Trophoblast cell (in vitro differentiated cells and primary cell): ENCODE data around the gene SYNJ2.

ENCODE experiments used
- DNase-seq, 2 donors: peaks; one replicate each; pipeline ENCODE4 v3.0.0-alpha.2; 2016
- H2AFZ ChIP-seq: 2 replicates; pipeline ENCODE4 v1.6.1; 2013; ENCODE audit warnings: low read length, moderate library complexity, mild to moderate bottlenecking; ENCODE audit not compliant: insufficient read depth, poor library complexity
- H2AK5ac ChIP-seq: 2 replicates; pipeline ENCODE4 v1.6.1; 2013; ENCODE audit warnings: mild to moderate bottlenecking, low read length
- H2BK120ac ChIP-seq: 2 replicates; pipeline ENCODE4 v1.6.1; 2013; ENCODE audit warnings: low read length, mild to moderate bottlenecking, moderate library complexity; ENCODE audit not compliant: insufficient read depth, poor library complexity
- H2BK12ac ChIP-seq: 2 replicates; pipeline ENCODE4 v1.6.1; 2013; ENCODE audit warnings: mild to moderate bottlenecking, low read length, moderate library complexity
- H2BK5ac ChIP-seq: 2 replicates; pipeline ENCODE4 v1.6.1; 2013; ENCODE audit warnings: low read length, low read depth, moderate library complexity, mild to moderate bottlenecking; ENCODE audit not compliant: poor library complexity
- H3K14ac ChIP-seq: 2 replicates; pipeline ENCODE4 v1.6.1; 2013; ENCODE audit warnings: mild to moderate bottlenecking, low read length
- H3K18ac ChIP-seq: 2 replicates; pipeline ENCODE4 v1.6.1; 2013; ENCODE audit warnings: mild to moderate bottlenecking, low read length
- H3K23ac ChIP-seq: 2 replicates; pipeline ENCODE4 v1.6.1; 2013; ENCODE audit warnings: low read length
- H3K27ac ChIP-seq: 2 replicates; pipeline ENCODE4 v1.5.1; 2013; ENCODE audit warnings: low read depth, mild to moderate bottlenecking, inconsistent platforms, low read length, moderate library complexity
- H3K27me3 ChIP-seq: 2 replicates; pipeline ENCODE4 v1.6.1; 2013; ENCODE audit warnings: inconsistent platforms, mild to moderate bottlenecking, low read length, moderate library complexity; ENCODE audit not compliant: insufficient read depth
- H3K36me3 ChIP-seq, 2 experiments: 1 replicate in 1 of 2; 2 replicates in 1 of 2; pipeline ENCODE4 v1.6.1; 2013; ENCODE audit warnings: low read length in 2 of 2, mild to moderate bottlenecking in 2 of 2, moderate library complexity in 1 of 2; ENCODE audit not compliant: insufficient read depth in 2 of 2, control insufficient read depth in 1 of 2
- H3K4ac ChIP-seq: 2 replicates; pipeline ENCODE4 v1.6.1; 2013; ENCODE audit warnings: low read depth, mild to moderate bottlenecking, low read length, moderate library complexity
- H3K4me1 ChIP-seq, 2 experiments: 1 replicate in 1 of 2; 2 replicates in 1 of 2; pipeline ENCODE4 v1.6.1; 2013; ENCODE audit warnings: low read length in 2 of 2, mild to moderate bottlenecking in 2 of 2, moderate library complexity in 1 of 2; ENCODE audit not compliant: insufficient read depth in 2 of 2, control insufficient read depth in 1 of 2
- H3K4me2 ChIP-seq: 2 replicates; pipeline ENCODE4 v1.6.1; 2013; ENCODE audit warnings: inconsistent platforms, mild to moderate bottlenecking, low read length, moderate library complexity
- H3K4me3 ChIP-seq: 2 replicates; pipeline ENCODE4 v1.5.1; 2013; ENCODE audit warnings: mild to moderate bottlenecking, low read depth, low read length, inconsistent platforms
- H3K79me1 ChIP-seq: one replicate; pipeline ENCODE4 v1.6.1; 2013; ENCODE audit warnings: low read length
- H3K79me2 ChIP-seq: 2 replicates; pipeline ENCODE4 v1.6.1; 2013; ENCODE audit warnings: low read length, mild to moderate bottlenecking; ENCODE audit not compliant: control insufficient read depth, insufficient read depth, poor library complexity
- H3K9ac ChIP-seq: 2 replicates; pipeline ENCODE4 v1.6.1; 2013; ENCODE audit warnings: mild to moderate bottlenecking, low read length
- H3K9me3 ChIP-seq: 2 replicates; pipeline ENCODE4 v1.6.1; 2013; ENCODE audit warnings: low read depth, mild to moderate bottlenecking, control low read depth, inconsistent platforms, low read length; ENCODE audit not compliant: insufficient read depth
- H4K12ac ChIP-seq: 2 replicates; pipeline ENCODE4 v1.6.1; 2013; ENCODE audit warnings: low read depth, mild to moderate bottlenecking, low read length, moderate library complexity
- H4K8ac ChIP-seq: 2 replicates; pipeline ENCODE4 v1.6.1; 2013; ENCODE audit warnings: low read depth, mild to moderate bottlenecking, low read length, moderate library complexity
- H4K91ac ChIP-seq: one replicate; pipeline ENCODE4 v1.6.1; 2013; ENCODE audit warnings: low read depth, mild to moderate bottlenecking, low read length, moderate library complexity
- WGBS: extraction: QIAGEN DNeasy Blood & Tissue Kit; methylation state at CpG from one replicate; pipeline ENCODE4 v1.1.7; 2013; ENCODE audit warnings: missing lambda C conversion rate; ENCODE audit not compliant: insufficient read length, insufficient coverage; ENCODE audit errors: extremely low coverage; 5-methylcytosine and 5-hydroxymethylcytosine counted together

SYNJ2 gene

GRCh38 chr6:158038291-158039177, 56.9 kb downstream of the SYNJ2 start:
- no CpG with 5 or more reads among the region's 21 CpGs for WGBS

GRCh38 chr6:158039178-158039557, 57.5 kb downstream of the SYNJ2 start:
- no CpG with 5 or more reads among the region's 9 CpGs for WGBS
- peak; percentile 56 to 67 for DNase-seq
- no peak overlapping the region for H4K12ac ChIP-seq
- no peak overlapping the region for H2AK5ac ChIP-seq
- no peak overlapping the region for H3K4ac ChIP-seq
- H3K27me3 ChIP-seq, result no peaks in the 10 kb centered on the region
- H3K14ac ChIP-seq, result peak overlapping the region; percentile 3
- no peak overlapping the region for H3K4me2 ChIP-seq
- H3K36me3 ChIP-seq, result peaks cover 8 to 22% of the 10 kb centered on the region in 2 experiments
- peaks cover 39 to 51% of the 10 kb centered on the region in 2 experiments for H3K4me1 ChIP-seq
- H3K18ac ChIP-seq, result peak overlapping the region; percentile 17
- H3K9me3 ChIP-seq, result peaks cover 2% of the 10 kb centered on the region
- H2BK120ac ChIP-seq, result no peak overlapping the region
- no peak overlapping the region for H3K4me3 ChIP-seq
- H3K79me2 ChIP-seq, result peaks cover 10% of the 10 kb centered on the region
- peak overlapping the region; percentile 62 for H3K27ac ChIP-seq
- H3K23ac ChIP-seq, result no peak overlapping the region
- H3K9ac ChIP-seq, result no peak overlapping the region
- H4K8ac ChIP-seq, result no peak overlapping the region
- no peak overlapping the region for H2BK5ac ChIP-seq
- H2BK12ac ChIP-seq, result no peak overlapping the region
- H4K91ac ChIP-seq, result peak overlapping the region; percentile 22
- no peak overlapping the region for H2AFZ ChIP-seq
- H3K79me1 ChIP-seq, result peaks cover 27% of the 10 kb centered on the region

More at GRCh38 chr6:158038291-158039177, 56.9 kb downstream of the SYNJ2 start:
- H3K4me1 ChIP-seq, result peaks cover 32 to 45% of the 10 kb centered on the region in 2 experiments
- no peak overlapping the region for H3K4me2 ChIP-seq
- peak overlapping the region; percentile 24 for H3K4me3 ChIP-seq
- H4K8ac ChIP-seq, result no peak overlapping the region
- no peak overlapping the region for H3K9ac ChIP-seq
- H3K79me2 ChIP-seq, result peaks cover 8% of the 10 kb centered on the region
- H4K12ac ChIP-seq, result no peak overlapping the region
- no peak overlapping the region for H2BK5ac ChIP-seq
- no peak overlapping the region for H3K14ac ChIP-seq
- H3K4ac ChIP-seq, result no peak overlapping the region
- H3K27me3 ChIP-seq, result no peaks in the 10 kb centered on the region
- no peak overlapping the region for H3K23ac ChIP-seq
- no peak overlapping the region for H3K18ac ChIP-seq
- H3K27ac ChIP-seq, result no peak overlapping the region
- peaks cover 7 to 19% of the 10 kb centered on the region in 2 experiments for H3K36me3 ChIP-seq
- no peak overlapping the region for H2AFZ ChIP-seq
- no peak overlapping the region for H2AK5ac ChIP-seq
- H3K9me3 ChIP-seq, result peaks cover 2% of the 10 kb centered on the region
- H2BK12ac ChIP-seq, result no peak overlapping the region
- no peak for DNase-seq
- no peak overlapping the region for H2BK120ac ChIP-seq
- H3K79me1 ChIP-seq, result peaks cover 23% of the 10 kb centered on the region
- no peak overlapping the region for H4K91ac ChIP-seq

GRCh38 chr6:158039571-158040050, 57.9 kb downstream of the SYNJ2 start:
- Histone ChIP-seq H3K36me3 (peaks cover 8 to 18% of the 10 kb centered on the region in 2 experiments), H3K18ac (peak overlapping the region; percentile 17), H4K91ac (peak overlapping the region; percentile 22), H3K9me3 (peaks cover 2% of the 10 kb centered on the region), H3K4me1 (peaks cover 40 to 52% of the 10 kb centered on the region in 2 experiments), H4K8ac (no peak overlapping the region), H2AFZ (no peak overlapping the region), H3K9ac (no peak overlapping the region), H3K27ac (peak overlapping the region; percentile 62), H2AK5ac (no peak overlapping the region), H2BK5ac (peak overlapping the region; percentile 2), H3K23ac (no peak overlapping the region), H2BK120ac (peak overlapping the region; percentile 1), H3K4me2 (no peak overlapping the region), H3K27me3 (no peaks in the 10 kb centered on the region), H3K4ac (no peak overlapping the region), H2BK12ac (no peak overlapping the region), H3K79me1 (peaks cover 29% of the 10 kb centered on the region), H4K12ac (no peak overlapping the region), H3K79me2 (peaks cover 10% of the 10 kb centered on the region), H3K4me3 (no peak overlapping the region), H3K14ac (peak overlapping the region; percentile 3)
- DNase-seq, result peak; percentile 45 to 59
- WGBS, result no CpG with 5 or more reads among the region's 17 CpGs

- Histone ChIP-seq H3K27me3 (no peaks in the 10 kb centered on the region), H2AFZ (no peak overlapping the region), H2BK5ac (peak overlapping the region; percentile 89), H3K23ac (no peak overlapping the region), H4K12ac (no peak overlapping the region), H3K4ac (peak overlapping the region; percentile 21), H2BK12ac (peak overlapping the region; percentile 82), H3K18ac (peak overlapping the region; percentile 44), H3K4me1 (peaks cover 40 to 52% of the 10 kb centered on the region in 2 experiments), H3K79me1 (peaks cover 29% of the 10 kb centered on the region), H2AK5ac (peak overlapping the region; percentile 22), H3K9ac (no peak overlapping the region), H3K9me3 (peaks cover 2% of the 10 kb centered on the region), H3K14ac (peak overlapping the region; percentile 68), H3K27ac (peak overlapping the region; percentile 98), H3K4me2 (peak overlapping the region; percentile 21), H3K36me3 (peaks cover 8 to 18% of the 10 kb centered on the region in 2 experiments), H2BK120ac (peak overlapping the region; percentile 85), H3K79me2 (peaks cover 10% of the 10 kb centered on the region), H4K8ac (peak overlapping the region; percentile 76), H4K91ac (peak overlapping the region; percentile 78), H3K4me3 (no peak overlapping the region)
- peak; percentile 79 to 93 for DNase-seq
- no CpG with 5 or more reads among the region's 6 CpGs for WGBS
Observed at GRCh38 chr6:158040051-158040803, 58.6 kb downstream of the SYNJ2 start.
